ENCODE measurements around the gene UBE2F.

UBE2F gene

DNA sequence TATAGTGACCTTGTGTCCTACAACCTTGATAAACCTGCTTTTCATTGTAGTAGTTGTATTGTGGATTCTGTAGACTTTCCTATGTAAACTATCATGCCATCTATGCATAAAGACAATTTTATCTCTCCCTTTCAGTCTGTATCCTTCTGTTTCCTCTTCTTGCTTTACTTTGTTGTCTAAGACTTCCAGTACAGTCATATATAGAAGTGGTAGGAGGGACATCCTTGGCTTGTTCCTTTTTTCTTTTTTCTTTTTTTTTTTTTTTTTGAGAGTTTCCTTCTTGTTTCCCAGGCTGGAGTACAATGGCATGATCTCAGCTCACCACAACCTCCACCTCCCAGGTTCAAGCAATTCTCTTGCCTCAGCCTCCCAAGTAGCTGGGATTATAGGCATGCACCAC, 39.7 kb downstream of the UBE2F start:
- TF ChIP-seq POLR2A (IDR thresholded peaks at IDR 0.05; ENCODE audit: low read depth, low read length), result no peak
- FAIRE-seq, result no peak
- no peak for DNase-seq (ENCODE audit: insufficient read length, low spot score)

- no peak for DNase-seq (ENCODE audit: insufficient read length, low spot score)
- FAIRE-seq, result no peak
- no peak for TF ChIP-seq POLR2A (IDR thresholded peaks at IDR 0.05; ENCODE audit: low read depth, low read length)
Measured at GRCh38 chr2:238007924-238008323, 41.1 kb downstream of the UBE2F start.

DNA sequence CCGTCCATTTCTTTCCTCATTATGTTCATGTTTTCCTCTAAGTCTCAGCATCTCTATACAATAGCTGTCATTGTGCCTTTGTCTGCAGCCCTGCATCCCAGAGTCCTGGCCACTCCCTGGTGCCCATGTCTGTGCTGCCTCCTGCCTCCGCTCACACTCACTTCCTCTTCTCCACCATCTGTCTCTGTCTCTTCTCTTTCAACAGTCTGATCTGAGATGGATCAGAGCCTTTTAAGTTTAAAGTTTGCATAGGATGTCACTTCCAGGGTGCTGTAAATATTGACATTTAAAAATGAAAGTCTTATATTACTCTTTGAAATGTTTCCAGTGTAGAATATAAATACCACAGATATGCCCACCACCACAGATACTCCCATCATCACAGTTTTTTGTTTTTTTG, 42.7 kb downstream of the UBE2F start:
- FAIRE-seq, result no peak

GRCh38 chr2:238010572-238010971, 43.8 kb downstream of the UBE2F start:
- no peak for DNase-seq (ENCODE audit: insufficient read length, low spot score)
- TF ChIP-seq POLR2A (IDR thresholded peaks at IDR 0.05; ENCODE audit: low read depth, low read length), result no peak
- no peak for FAIRE-seq

More for the DNA sequence above, 42.7 kb downstream of the UBE2F start:
- no peak for DNase-seq (ENCODE audit: insufficient read length, low spot score)
- TF ChIP-seq POLR2A (IDR thresholded peaks at IDR 0.05; ENCODE audit: low read depth, low read length), result no peak

DNA sequence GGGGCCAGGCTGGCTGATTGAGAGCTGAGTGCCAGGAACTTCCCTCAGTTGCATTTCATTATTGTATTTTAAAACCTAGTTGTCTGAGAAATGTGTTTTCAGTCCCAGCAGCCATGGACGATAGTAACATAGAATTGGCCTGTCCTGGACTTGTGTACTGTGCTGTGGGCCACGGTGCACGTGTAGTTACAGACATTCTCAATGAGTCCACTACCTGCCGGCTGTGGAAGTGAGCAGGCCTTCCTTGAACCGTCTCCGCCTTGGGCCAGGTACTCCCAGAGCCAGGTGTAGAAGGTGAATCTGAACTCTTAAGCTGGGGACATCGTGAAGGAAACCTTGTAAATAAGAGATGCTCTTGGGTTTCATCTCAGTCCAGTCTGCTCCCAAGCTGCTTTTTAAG, 47.0 kb downstream of the UBE2F start:
- no peak for DNase-seq (ENCODE audit: insufficient read length, low spot score)
- TF ChIP-seq POLR2A (IDR thresholded peaks at IDR 0.05; ENCODE audit: low read depth, low read length), result no peak
- FAIRE-seq, result no peak

DNA sequence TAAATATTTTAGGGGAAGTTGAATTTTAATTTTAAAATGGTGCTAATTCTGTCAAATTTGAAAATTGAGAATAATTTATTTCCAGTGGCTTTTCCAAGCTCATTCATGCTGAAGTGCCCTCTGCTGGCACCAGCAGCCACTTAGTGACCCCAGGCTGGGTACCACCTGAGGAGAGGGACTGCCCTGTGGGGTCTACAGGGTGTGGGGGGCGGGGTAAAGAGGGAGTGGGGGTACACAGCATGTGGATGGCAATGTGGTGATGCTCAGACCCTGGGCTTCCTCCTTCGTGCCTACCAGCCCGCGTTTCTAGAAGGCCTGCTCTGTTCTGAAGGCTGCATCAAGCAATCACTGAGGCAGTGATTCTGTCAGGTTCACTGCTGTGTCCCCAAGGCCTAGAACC, 48.9 kb downstream of the UBE2F start:
- DNase-seq (ENCODE audit: insufficient read length, low spot score) (no peak), FAIRE-seq (no peak)
- TF ChIP-seq POLR2A (IDR thresholded peaks at IDR 0.05; ENCODE audit: low read depth, low read length), result no peak

DNA sequence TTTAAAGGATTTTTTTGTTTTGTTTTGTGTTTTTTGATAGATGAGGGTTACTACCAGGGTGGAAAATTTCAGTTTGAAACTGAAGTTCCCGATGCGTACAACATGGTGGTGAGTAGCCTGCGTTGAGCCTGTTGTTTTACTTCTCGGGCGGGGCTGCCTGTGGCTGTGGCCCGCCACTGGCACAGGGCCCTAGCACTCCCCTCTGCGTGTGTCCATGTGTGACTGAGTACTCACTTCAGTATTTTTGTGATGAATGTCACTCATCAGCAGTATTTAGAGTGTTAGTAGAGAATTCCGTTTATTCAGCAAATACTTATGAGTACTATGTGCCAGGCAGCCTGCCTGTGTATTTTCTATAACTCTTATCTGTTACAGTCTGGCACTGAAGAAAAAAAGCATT, 49.7 kb downstream of the UBE2F start:
- no peak for DNase-seq (ENCODE audit: insufficient read length, low spot score)
- FAIRE-seq, result no peak
- no peak for TF ChIP-seq POLR2A (IDR thresholded peaks at IDR 0.05; ENCODE audit: low read depth, low read length)

- DNase-seq (ENCODE audit: insufficient read length, low spot score) (no peak), FAIRE-seq (no peak)
- TF ChIP-seq POLR2A (IDR thresholded peaks at IDR 0.05; ENCODE audit: low read depth, low read length), result no peak
Measured at GRCh38 chr2:238019962-238020361, 53.1 kb downstream of the UBE2F start.

DNA sequence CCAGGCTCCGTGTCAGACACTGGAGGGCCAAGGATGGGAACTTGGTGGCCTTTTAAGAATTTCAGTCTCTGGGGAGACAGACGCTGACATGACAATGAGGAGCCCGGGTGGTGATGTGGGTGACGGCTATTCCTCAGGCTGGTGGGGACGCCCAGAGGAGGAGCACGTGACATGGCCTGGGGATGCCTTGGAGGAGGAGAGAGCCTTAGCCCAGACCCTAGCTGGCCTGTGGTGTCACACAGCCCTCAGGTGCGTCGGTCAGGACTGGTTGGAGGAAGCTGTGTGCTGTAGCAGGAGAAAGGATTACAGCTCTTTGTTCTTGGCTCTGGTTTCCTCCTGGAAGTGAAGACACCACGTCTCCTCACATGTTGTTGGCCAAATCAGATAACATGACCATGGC, 54.0 kb downstream of the UBE2F start:
- no peak for TF ChIP-seq POLR2A (IDR thresholded peaks at IDR 0.05; ENCODE audit: low read depth, low read length)
- no peak for FAIRE-seq
- no peak for DNase-seq (ENCODE audit: insufficient read length, low spot score)

DNA sequence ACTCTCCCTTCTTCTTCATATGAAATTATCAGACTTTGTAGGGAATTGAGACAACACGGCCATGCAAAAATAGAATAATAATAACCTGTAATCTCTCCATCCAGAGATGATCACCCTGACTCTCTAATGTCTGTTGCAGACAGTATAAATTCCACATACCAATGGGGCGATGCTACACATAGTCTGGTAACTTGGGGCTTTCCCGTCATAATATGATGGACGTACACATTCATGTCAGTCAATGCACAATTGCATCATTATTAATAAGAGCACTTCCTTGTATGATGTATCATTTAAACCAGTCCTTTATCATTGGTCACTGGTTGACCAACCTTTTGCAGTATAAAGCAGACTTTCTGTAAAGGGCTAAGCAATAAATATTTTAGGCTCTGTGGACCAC, 54.5 kb downstream of the UBE2F start:
- no peak for FAIRE-seq
- DNase-seq (ENCODE audit: insufficient read length, low spot score), result no peak
- no peak for TF ChIP-seq POLR2A (IDR thresholded peaks at IDR 0.05; ENCODE audit: low read depth, low read length)

DNA sequence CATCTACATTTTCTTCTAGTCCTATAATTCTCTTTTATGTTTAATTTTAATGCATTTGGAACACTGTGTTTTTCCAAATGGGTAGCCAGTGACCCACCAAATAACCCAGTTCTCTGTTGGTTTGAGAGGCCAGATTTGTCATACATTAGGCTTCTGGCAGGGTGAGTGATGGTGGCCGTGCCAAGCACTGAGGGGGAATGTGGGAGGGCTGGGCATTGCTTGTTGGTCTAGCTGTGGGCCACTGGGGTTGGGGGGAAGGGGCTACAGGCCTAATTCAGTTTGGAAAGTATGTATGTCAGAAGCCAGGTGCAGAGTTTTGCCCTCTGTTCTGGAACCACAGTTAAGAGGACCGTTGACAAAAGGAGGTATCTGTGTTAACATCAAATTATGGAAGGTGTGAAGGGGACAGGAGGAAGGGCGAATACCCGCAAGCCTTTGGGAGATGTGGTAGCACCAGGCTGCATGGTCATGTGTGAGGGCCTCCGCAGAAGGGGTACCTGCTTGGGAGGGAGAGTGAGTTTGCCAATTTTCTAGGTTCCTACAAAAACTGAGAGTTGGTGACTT, 55.9 kb downstream of the UBE2F start:
- no peak for TF ChIP-seq POLR2A (IDR thresholded peaks at IDR 0.05; ENCODE audit: low read depth, low read length)
- DNase-seq (ENCODE audit: insufficient read length, low spot score) (no peak), FAIRE-seq (no peak)

DNA sequence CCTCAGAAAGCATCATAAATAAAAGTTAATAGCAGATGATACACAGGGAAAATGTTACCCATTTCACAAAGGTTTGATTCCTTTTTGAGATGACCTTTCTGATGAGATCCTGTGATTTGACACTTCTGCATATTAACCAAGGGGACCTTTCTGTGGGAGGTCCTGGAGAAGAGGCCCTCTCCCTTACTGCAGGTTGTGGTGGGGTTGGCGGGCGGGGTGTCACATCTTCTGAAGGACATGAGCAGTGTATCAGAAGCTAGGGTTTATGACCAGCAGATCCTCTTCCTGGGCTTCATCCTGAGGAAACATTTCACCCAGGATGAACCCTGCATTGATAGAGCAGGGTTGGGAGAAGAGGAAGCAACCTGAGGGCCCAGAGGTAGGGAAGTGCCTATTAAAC, 56.8 kb downstream of the UBE2F start:
- TF ChIP-seq POLR2A (IDR thresholded peaks at IDR 0.05; ENCODE audit: low read depth, low read length), result no peak
- FAIRE-seq (no peak), DNase-seq (ENCODE audit: insufficient read length, low spot score) (no peak)

GRCh38 chr2:238024986-238025385, 58.2 kb downstream of the UBE2F start:
- DNase-seq (ENCODE audit: insufficient read length, low spot score), result no peak
- no peak for FAIRE-seq
- TF ChIP-seq POLR2A (IDR thresholded peaks at IDR 0.05; ENCODE audit: low read depth, low read length), result no peak

DNA sequence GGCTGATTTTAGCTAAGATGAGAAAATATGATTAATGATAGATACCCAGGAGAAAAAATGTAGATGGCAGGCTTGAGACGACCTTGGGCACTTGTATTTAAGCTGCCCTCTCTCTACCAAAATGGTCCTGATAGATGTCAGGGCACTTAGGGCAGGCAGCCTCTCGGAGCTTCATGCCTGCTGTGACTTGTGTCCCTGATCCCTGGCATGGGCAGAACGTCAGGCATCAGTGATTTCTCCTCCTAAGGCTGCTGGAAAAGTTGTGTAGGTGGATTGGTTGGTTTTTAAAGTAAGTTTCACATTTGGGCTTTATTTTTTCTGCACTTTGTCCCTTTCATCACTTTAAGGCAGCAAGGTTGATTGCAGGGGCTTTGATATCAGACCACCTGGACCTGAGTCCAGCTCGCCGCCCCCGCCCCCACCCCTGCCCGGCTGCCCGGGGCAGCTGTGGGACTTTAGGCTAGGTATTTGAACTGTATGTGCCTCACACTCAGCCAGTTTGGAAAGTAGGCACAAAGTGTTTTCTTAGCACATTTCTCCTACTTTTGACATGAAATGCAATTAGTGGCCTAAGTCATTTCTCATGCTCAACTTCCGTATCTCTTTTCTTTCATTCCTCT, 59.0 kb downstream of the UBE2F start:
- FAIRE-seq (no peak), DNase-seq (ENCODE audit: insufficient read length, low spot score) (no peak)
- TF ChIP-seq POLR2A (IDR thresholded peaks at IDR 0.05; ENCODE audit: low read depth, low read length), result no peak

- FAIRE-seq, result no peak
- TF ChIP-seq POLR2A (IDR thresholded peaks at IDR 0.05; ENCODE audit: low read depth, low read length), result no peak
- DNase-seq (ENCODE audit: insufficient read length, low spot score), result no peak
Measured at GRCh38 chr2:238027058-238027457, 60.2 kb downstream of the UBE2F start.

Measured in H54 (cell line).